HG03060 (cell line): Measurements from ENCODE around the gene VWA5B1.
"Not testable (repeated sequence)": the region's sequence is repeated elsewhere in the genome, so short reads cannot be mapped to it uniquely, and the experiment has no call there.

Experiments
- ATAC-seq: cut with Tn5 transposase; IDR thresholded peaks from one replicate; pipeline ENCODE4 v1.9.1; 2021; ENCODE audit warnings: low read depth, moderate number of reproducible peaks; ENCODE audit not compliant: unreplicated experiment

VWA5B1 gene, protein sequence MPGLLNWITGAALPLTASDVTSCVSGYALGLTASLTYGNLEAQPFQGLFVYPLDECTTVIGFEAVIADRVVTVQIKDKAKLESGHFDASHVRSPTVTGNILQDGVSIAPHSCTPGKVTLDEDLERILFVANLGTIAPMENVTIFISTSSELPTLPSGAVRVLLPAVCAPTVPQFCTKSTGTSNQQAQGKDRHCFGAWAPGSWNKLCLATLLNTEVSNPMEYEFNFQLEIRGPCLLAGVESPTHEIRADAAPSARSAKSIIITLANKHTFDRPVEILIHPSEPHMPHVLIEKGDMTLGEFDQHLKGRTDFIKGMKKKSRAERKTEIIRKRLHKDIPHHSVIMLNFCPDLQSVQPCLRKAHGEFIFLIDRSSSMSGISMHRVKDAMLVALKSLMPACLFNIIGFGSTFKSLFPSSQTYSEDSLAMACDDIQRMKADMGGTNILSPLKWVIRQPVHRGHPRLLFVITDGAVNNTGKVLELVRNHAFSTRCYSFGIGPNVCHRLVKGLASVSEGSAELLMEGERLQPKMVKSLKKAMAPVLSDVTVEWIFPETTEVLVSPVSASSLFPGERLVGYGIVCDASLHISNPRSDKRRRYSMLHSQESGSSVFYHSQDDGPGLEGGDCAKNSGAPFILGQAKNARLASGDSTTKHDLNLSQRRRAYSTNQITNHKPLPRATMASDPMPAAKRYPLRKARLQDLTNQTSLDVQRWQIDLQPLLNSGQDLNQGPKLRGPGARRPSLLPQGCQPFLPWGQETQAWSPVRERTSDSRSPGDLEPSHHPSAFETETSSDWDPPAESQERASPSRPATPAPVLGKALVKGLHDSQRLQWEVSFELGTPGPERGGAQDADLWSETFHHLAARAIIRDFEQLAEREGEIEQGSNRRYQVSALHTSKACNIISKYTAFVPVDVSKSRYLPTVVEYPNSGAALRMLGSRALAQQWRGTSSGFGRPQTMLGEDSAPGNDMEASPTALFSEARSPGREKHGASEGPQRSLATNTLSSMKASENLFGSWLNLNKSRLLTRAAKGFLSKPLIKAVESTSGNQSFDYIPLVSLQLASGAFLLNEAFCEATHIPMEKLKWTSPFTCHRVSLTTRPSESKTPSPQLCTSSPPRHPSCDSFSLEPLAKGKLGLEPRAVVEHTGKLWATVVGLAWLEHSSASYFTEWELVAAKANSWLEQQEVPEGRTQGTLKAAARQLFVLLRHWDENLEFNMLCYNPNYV

GRCh38 chr1:20290624-20291597, at the start of gene VWA5B1:
Gene VWA5B1 (plus strand): TSS chr1:20290875. CDS start chr1:20310602, 19,727 bp downstream.
- no peak for ATAC-seq

DNA sequence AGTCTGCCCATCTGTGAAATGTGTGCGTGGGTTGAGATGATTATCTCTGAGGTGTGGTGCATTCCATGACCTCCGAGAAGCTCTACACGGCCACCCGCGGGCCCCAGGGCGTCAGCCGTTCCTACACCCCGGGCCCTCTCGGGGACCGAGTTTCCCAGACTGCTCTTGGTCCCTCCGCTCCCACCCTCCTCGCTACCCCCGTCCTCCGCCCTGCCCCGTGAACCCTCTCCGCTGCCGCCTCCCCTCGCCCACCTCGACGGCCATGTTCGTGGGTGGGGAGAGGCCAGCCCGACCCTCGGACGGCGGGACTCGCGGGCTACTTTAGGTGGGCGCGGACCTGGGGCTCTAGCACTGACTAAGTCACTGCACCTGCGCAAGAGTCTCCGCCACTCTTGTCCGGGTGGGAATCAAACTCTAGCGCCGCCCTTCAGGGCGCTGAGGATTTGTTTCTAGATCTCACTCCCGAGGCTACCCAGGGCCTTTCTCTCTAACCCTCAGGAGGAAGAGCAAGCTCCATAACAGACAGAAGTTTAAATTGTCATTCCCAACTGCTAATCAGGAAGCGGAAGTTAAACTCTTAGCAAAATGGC, 47.7 kb upstream of the VWA5B1 start:
- no peak for ATAC-seq

GRCh38 chr1:20248971-20249612, 41.6 kb upstream of the VWA5B1 start:
- ATAC-seq: no peak

GRCh38 chr1:20250340-20250989, 40.2 kb upstream of the VWA5B1 start:
- ATAC-seq: no peak

DNA sequence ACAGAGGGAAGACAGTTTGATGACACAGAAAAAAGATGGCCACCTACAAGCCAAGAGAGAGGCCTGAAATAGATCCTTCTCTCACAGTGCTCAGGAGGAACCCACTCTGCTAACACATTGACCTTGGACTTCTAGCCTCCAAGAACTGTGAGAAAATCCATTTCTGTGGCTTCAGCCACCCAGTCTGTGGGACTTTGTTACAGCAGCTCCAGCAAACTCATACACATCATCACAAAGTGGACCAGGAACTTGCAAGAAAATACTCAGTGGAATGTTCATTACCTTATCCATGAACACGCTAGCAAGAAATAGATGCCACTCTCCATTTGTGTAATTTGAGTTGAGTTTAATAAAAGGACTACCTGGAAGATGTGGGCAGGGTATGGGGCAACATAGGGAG, 38.1 kb upstream of the VWA5B1 start:
- no peak for ATAC-seq

DNA sequence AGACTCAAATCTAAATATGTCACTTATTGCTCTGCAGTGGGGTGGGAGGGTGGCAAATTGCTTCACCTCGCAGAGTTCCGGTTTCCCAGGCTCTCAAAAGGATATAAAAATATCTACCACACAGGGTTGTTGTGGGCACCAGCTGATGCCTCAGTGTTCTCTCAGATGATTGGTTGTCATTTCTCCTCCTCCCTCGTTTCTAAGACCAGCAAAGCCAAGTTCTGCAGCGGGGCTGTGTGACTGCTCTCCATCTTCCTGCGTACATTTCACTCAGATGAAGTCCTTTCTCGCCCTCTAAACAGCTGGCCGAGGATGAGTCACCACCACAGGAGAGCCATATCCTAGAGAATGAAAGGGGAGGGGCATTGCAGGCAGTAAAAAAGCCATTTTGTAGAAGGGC, 35.0 kb upstream of the VWA5B1 start:
- ATAC-seq: no peak

DNA sequence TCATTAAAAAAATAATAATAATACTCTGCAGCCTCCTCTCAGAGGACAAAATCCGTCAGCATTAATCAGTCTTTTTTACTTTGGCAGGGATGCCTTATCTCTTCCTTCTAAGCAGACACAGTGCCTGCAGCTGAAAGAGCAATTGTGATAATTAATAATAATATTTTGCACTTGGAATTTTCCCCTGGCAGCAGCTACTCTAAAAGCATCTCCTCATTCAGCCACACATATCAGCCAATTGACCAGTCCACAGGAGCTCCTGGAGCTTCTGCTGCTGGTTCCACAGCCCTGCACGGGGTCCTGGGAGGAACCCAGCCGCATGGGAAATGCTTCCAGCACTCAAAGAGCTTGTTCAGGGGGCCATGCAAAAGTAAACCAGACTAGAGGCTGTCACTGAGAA, 31.0 kb upstream of the VWA5B1 start:
- no peak for ATAC-seq

DNA sequence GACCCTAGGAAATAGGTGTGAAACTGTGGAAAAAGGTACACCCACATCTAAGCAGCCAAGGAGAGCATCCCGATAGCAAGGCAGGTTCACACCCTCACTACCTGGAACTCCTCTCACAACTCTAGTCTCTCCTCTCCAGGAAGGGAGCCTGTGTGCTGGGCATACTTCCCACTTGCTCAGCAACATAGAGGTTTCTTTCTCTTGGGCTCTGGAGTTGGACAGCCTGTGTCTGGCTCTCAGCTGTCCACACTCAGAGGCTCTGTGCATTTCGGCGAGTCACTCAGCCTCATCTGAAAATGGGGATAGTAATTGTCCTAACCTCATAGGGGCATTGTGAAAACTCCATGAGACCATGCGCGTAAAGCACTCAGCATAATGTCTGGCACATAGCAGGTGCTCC, 29.6 kb upstream of the VWA5B1 start:
- ATAC-seq: no peak

GRCh38 chr1:20262810-20263534, 27.7 kb upstream of the VWA5B1 start:
- ATAC-seq: no peak

- ATAC-seq: no peak
Measured at GRCh38 chr1:20265250-20265649, 25.4 kb upstream of the VWA5B1 start.

- no peak for ATAC-seq
Measured at GRCh38 chr1:20266141-20266540, 24.5 kb upstream of the VWA5B1 start.

- no peak for ATAC-seq
Measured at GRCh38 chr1:20266642-20267041, 24.0 kb upstream of the VWA5B1 start.

DNA sequence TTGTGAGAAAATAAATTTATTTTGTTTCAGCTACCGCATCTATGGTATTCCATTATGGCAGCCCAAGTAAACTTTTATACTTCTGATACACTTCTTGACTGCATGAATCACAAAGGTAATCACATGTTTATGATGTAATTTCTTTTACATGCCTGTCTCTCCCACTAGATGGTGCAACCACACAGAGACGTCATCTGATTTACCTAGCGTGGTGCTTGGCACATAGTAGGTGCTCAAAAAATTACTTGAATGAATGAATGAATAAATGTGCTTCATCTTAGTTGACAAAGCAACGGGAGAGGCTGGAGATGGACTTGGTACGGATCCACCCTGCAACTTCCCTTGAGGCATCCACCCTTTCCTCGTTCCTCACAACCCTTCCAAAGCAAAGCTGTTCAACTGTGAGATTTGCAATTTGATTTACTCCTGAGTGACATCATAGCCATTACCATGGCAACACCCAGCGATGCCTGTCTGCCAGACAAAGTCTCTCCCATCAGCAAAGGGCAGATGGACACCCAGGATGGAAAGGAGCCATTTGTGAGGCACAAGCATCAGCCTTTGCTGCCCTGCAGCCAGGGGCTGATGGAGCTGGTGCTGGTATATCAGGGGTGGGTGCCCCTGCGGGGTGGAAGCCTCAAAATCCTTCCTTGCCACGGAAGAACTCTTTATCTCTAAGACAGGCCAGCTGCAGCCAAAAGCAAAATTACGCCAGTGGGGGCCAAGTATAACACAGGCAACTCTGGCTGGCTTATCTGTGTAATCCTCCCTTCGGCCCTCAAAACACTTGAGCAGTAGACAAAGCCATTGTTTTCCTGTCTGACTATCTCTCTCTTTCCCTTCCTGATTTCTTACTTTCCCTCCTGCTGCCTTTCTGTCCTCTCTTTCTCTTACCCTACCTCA, 18.9 kb upstream of the VWA5B1 start:
- ATAC-seq: no peak

GRCh38 chr1:20273716-20274115, 17.0 kb upstream of the VWA5B1 start:
- ATAC-seq: not testable (repeated sequence)

- no peak for ATAC-seq
Measured at GRCh38 chr1:20275319-20275925, 15.3 kb upstream of the VWA5B1 start.

DNA sequence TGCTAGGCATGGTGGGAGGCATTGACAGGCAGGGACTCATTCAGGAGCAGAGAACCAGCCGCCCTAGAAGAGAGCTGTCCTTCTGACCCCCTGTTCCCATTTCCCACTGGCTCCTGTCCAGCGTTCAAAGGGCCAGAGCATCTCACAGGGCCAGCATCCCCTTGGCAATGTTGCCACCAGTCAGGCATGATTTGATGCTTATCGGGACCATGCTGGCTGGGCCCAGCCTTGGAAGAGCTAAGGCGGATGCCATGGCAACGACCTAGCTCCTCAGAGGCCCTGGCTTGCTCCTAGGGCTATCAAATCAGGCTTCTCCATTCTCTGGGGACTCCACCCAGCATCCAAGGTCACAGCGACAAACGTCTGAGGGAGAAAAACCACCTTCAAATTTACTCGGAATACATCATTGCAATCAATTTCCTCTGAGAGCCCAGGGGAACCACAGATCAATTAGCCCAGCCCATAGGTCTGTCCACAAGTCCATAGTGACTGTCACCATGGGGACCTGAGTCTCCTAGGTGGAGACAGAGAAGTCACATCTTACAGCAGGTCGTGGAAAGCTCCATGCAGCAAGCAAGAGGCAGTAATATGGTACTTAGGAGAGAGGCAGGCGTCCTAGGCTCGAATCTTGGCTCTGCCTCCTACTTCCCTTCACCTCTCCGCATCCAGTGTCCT, 14.1 kb upstream of the VWA5B1 start:
- no peak for ATAC-seq
